Right hindlimb (tissue), 1 donor: ENCODE results near the gene HAX1.
"Not testable (repeated sequence)": the region's sequence is repeated elsewhere in the genome, so short reads cannot be mapped to it uniquely, and the experiment has no call there.

Experiments
- DNase-seq: peaks from one replicate; pipeline ENCODE4 v3.0.0-alpha.2; 2018

Gene HAX1

DNA sequence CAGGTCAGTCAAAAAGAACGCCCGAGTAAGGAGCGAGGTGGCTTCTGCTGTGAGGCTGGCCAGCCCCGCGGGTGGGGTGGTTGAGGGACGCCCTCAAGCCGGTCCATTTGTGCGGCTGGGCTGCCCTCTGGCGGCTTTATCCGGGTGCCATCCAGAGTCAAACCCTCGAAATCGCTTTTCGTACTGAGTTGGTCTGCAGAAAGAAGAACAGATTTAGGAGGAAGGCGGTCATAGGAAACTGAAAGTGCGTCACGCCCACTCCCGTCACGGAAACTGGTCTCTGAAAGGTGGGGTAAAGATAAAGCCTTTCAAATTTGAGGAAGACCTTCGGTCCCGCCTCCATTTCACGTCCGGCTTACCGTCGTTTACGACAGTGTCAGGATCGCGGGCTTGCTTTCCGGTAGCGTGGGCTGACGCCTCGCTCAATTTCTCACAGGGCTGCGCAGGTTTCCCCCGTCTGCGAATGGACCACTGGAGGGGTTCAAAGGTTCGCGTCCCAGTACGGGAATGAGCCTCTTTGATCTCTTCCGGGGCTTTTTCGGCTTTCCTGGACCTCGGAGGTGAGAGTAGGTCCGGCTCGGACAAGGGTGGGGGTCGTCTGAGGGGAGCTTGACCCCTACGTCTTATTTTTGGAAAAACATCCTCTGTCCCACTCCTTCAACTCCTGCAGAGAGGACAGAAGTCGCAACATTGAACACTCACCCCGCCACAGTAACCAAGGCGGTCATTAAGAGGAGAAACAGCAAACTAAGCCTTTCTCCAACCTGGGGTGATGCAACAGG is at the start of gene HAX1:
Gene HAX1 (plus strand): TSS at position 413 of the 782 bp plus-strand sequence. CDS start 95 bp downstream, at position 508.
- DNase-seq: peak; percentile 96

- DNase-seq: no peak
These were observed 49.5 kb upstream of the HAX1 start for GRCh38 chr1:154222918-154223317.

DNA sequence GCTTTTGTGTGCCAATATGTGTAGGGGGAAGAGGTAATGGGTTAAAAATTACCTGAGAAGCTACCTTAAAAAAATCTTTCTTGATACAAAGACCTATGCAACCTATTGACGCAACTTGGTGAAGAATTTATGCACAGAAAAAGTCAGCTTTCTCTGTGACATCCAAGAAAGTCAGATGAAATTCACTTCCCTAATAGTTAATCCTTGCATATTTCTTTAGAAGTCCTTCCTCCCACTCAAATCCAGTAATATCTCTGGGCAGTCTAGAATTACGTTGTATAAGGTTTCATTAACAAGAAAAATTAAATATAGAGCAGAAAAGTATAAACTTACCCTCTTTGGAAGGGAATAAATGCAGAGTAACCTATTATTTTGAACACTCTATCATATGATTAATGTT is 48.8 kb upstream of the HAX1 start:
- no peak for DNase-seq

- no peak for DNase-seq
These were observed 47.1 kb upstream of the HAX1 start for GRCh38 chr1:154225370-154225769.

- not testable (repeated sequence) for DNase-seq
These were observed 41.3 kb upstream of the HAX1 start for GRCh38 chr1:154231112-154231511.

DNA sequence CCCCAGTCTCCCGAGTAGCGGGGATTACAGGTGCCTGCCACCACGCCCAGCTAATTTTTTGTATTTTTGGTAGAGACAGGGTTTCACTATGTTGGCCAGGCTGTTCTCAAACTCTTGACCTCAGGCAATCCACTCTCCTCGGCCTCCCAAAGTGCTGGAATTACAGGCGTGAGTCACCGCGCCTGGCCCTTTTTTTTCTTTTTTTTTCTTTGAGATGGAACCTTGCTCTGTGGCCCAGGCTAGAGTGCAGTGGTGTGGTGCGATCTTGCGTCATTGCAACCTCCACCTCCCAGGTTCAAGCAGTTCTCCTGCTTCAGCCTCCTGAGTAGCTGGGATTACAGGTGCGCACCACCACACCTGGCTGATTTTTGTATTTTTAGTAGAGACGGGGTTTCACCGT is 39.3 kb upstream of the HAX1 start:
- DNase-seq: not testable (repeated sequence)

- DNase-seq: no peak
These were observed 35.6 kb upstream of the HAX1 start for GRCh38 chr1:154236855-154237254.

DNA sequence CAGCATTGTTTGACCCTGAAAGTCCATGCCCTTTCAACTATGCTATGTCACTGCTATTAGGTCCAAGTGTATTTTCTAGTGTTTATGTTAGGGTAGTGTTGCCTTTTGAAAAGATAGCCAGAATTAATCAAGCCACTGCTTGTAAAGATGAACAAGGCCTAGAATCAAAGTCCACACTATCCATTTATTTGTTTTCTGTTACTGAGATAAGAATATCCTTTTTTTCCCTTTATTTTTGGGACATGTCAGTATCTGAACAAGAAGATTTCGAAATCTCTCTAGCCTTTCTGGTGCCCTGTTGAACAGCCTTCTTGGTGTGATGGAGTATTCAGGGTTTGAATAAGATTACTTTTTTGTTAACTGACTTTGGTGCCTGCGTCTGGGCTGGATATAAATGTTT is 35.0 kb upstream of the HAX1 start:
- no peak for DNase-seq

DNA sequence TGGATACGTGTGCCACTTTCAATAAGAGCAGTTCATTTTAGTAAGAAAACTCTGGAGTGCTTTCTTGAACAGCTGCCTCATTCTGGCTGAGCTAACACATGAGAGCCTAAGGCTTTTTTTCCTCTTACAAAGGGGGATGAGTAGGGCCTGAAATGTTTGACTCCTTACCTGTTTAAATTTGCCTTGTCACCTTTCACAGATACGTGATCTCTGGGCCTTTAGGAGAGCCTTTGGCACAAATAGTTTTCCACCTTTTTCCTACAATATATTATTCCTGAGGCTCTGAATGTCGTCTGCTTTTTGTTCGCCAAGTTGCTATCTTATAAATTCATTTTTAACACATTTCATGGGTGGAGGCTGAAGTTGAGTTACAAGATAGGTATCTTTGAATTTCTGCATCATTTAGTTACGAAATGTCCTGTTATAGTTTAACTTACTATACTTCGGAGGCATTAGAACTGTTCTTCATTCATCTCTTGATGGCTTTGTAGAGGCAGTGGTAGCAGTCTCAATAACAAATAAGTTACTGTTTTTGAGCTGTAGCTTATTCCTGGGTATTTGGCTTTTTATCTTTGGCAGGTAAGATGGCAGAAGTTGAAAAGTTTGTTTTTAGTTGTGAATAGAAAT is 34.4 kb upstream of the HAX1 start:
- DNase-seq: no peak

- no peak for DNase-seq
These were observed 32.9 kb upstream of the HAX1 start for GRCh38 chr1:154239491-154239890.

DNA sequence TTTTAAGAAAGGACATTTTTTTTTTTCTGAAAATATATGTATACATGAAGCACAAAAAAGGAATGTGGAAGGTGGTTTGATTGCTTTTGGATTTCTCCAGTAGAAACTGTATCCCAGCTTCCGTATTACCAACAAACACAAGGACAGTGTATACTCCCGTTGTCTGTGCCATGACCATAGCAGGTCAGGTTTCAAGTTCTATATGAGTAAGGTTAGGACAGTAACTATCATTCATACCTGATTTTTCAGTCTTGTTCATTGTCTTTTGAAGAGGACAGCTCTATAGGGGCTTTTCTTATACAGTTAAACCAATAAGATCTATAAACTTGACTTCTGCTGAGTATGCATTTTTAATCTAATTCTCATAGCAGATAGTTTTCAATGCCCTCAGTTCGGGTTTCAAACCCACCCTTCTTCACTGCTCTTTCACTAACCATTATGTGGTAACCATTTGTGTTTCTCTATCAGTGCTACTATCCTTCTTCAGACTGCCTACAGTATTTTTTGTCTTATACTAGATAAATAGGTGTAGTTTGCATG is 32.1 kb upstream of the HAX1 start:
- DNase-seq: no peak

DNA sequence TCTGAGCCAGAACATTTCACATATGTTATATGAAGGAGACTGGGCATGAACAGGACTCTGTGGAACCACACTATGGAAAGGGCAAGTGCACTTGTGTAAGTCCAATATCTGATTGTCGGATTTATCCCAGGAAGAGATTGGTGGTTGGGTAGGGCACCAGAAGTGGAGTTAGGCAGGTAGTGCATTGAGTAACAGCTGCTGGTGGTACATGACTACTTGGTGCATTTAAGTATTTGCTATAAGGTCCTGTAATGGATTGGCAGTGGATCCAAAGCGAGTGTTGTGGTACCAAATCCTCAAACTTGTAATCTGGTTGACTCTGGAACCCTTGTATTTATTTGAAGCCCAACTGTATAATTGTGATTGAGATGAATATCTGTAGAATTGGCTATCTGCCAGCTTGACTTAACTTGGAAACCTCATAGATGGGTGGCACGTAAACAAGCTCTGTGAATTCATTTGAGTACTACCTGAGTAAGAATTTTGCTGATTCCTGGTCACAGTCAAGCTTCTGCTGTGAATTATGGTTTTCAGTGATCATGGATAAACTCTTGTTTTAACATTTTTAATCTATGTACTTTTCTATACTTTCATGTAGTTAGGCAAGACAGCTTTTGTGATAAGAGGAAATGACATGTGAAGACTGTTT is 30.6 kb upstream of the HAX1 start:
- no peak for DNase-seq

GRCh38 chr1:154253671-154254070 is 18.8 kb upstream of the HAX1 start:
- no peak for DNase-seq

GRCh38 chr1:154256686-154257085 is 15.7 kb upstream of the HAX1 start:
- DNase-seq: no peak

DNA sequence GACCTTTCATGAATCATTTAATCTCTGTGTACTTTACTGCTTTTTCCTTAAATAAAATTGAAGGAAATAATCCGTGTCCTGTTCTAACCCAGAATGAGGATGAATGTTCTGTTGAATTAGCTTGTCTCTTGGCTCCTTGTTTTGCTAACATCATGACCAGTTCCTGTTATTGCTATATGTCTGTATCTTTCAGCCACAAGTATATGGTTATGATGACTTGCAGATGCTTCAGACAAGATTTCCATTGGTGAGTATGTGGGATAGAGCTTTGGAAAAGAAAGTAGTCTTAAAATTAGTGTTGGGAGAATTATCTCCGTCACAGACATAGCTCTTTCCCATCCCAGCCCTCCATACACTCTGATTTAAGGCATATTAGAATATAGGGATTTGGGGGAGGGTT is 13.6 kb upstream of the HAX1 start:
- DNase-seq: no peak

- DNase-seq: no peak
These were observed 12.3 kb upstream of the HAX1 start for GRCh38 chr1:154260127-154260526.

- DNase-seq: no peak
These were observed 8.7 kb upstream of the HAX1 start for GRCh38 chr1:154263465-154264332.

DNA sequence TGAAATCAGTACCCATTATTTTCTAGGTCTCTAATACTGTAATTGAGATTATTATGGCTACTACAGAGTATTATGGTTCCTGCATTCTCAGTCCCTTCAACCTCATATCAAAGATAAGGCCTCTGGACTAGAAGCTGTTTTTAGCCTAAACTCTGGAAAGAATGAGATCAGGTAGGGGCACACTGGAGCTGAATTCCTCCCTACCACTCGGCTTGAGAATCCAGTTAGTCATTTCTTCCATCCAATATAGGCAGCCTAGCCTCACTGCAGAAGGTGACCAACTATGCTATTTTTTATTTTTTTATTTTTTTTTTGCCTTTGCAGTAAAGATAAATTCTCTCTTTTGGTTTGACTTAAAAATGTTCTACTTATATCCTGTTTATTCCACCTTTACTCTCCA is 8.0 kb upstream of the HAX1 start:
- no peak for DNase-seq

DNA sequence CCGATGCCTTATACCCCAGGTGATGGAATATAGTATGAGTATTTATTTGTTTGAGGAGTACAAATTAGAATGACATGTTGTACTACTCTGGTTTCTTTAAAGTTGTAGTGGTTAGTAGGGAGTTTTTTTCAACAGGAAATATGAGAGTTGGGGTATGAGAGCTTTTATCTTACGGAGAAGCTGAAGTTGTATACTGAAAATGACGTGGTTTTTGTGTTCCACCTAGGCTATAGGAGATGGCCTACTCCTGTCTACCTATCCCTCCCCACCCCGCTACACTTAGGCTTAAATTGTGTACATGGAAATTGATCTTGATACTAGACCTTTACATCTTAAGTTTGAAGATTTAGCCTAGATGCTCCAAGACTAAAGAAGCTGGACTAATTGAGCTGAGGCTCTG is 6.8 kb upstream of the HAX1 start:
- no peak for DNase-seq

- no peak for DNase-seq
These were observed 1.6 kb upstream of the HAX1 start for GRCh38 chr1:154270833-154271232.

DNA sequence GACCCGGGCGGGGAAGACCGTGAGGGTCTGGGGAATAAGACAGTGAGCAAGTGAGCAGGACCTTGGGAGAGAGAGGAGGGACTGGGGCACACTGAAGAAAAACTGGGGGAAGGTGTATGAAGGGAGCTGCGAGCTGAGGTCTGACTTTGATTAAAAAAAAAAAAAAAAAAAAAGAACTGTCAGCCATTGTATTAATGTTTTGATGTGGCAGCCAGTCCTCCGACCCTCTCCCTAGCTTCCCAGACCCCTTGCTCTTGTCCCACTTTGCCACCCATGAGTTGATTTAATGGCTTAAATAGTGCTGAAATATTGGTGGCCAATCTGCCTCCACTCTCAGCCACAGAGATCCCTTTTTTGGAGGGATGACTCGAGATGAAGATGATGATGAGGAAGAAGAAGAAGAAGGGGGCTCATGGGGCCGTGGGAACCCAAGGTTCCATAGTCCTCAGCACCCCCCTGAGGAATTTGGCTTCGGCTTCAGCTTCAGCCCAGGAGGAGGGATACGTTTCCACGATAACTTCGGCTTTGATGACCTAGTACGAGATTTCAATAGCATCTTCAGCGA is 652 bp downstream of the HAX1 start:
- no peak for DNase-seq

DNA sequence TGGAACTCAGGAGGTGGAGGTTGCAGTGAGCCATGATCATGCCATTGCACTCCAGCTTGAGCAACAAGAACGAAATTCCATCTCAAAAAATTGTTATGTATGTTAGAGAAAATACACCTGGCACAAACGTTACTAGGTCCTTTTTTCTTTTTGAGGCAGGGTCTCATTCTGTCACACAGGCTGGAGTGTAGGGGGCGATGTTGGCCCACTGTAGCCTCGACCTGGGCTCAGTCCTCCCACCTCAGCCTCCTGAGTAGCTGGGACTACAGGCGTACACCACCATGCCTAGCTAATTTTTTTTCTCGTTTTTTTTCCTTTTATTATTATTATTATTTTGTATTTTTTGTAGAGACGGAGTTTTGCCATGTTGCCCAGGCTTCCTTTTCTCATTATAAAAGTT is 4.4 kb downstream of the HAX1 start:
- no peak for DNase-seq
